ENCODE data around the gene SLX9.
A peak's percentile ranks its signal among the peaks of the same experiment; 100 is the strongest.

Gene SLX9

GRCh38 chr21:44918107-44918470, 21.7 kb upstream of the SLX9 start:
- no peak for DNase-seq

- no peak for DNase-seq
Measured at GRCh38 chr21:44918581-44919033, 21.2 kb upstream of the SLX9 start.

- DNase-seq, result no peak
Measured at GRCh38 chr21:44919111-44919912, 20.5 kb upstream of the SLX9 start.

GRCh38 chr21:44919913-44920693, 19.7 kb upstream of the SLX9 start:
- no peak for DNase-seq

- DNase-seq, result no peak
Measured at GRCh38 chr21:44920694-44921604, 18.9 kb upstream of the SLX9 start, which contains the start of gene ITGB2. Gene ITGB2, minus strand, starts transcription at chr21:44920899. Its CDS starts 10,117 bp downstream, at chr21:44910782.

GRCh38 chr21:44921928-44922327, 17.9 kb upstream of the SLX9 start:
- no peak for DNase-seq

GRCh38 chr21:44923480-44924084, 16.2 kb upstream of the SLX9 start:
- DNase-seq, result no peak

- DNase-seq, result peak; percentile 55
Measured at GRCh38 chr21:44924606-44925377, 15.0 kb upstream of the SLX9 start.

- no peak for DNase-seq
Measured at GRCh38 chr21:44925378-44925755, 14.5 kb upstream of the SLX9 start.

GRCh38 chr21:44926331-44927101, 13.3 kb upstream of the SLX9 start:
- peak; percentile 33 for DNase-seq

GRCh38 chr21:44927259-44927586, 12.6 kb upstream of the SLX9 start:
- no peak for DNase-seq

GRCh38 chr21:44927587-44928461, 12.0 kb upstream of the SLX9 start:
- peak; percentile 83 for DNase-seq

- DNase-seq, result peak; percentile 86
Measured at GRCh38 chr21:44928500-44929241, 11.2 kb upstream of the SLX9 start.

GRCh38 chr21:44929242-44929798, 10.5 kb upstream of the SLX9 start:
- no peak for DNase-seq

GRCh38 chr21:44929799-44930542, 9.9 kb upstream of the SLX9 start:
- no peak for DNase-seq

- DNase-seq, result peak; percentile 20
Measured at GRCh38 chr21:44930543-44930981, 9.3 kb upstream of the SLX9 start.

GRCh38 chr21:44931137-44931500, 8.7 kb upstream of the SLX9 start:
- DNase-seq, result peak; percentile 74

Data from fibroblast of upper back skin (primary cell).